ENCODE measurements around the gene CECR2.

CECR2 gene

DNA sequence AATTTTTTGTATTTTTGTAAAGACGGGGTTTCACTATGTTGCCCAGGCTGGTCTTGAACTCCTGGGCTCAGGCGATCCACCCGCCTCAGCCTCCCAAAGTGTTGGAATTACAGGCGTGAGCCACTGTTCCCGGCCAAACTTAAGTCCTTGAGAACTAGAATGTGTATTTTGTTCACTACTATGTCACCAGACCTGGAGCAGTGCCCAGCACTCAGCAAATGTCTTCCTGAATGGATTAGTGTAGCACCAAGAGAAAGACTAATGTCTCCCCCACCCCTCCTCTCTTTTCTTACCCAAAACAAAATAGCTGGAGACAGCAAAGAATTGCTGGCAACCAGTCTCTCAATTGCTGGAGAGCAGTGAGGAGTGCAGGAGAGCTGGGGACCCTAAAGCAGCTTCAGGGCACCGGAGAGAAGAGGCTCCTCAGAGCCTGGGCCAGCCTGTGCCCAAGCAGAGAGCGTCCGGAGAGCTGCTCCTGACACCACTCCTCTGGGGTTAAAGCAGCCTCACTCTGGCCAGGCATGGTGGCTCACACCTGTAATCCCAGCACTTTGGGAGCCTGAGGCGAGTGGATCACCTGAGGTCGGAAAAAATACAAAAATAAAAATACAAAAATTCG lies 209.0 kb downstream of the CECR2 start:
- DNase-seq = no peak

DNA sequence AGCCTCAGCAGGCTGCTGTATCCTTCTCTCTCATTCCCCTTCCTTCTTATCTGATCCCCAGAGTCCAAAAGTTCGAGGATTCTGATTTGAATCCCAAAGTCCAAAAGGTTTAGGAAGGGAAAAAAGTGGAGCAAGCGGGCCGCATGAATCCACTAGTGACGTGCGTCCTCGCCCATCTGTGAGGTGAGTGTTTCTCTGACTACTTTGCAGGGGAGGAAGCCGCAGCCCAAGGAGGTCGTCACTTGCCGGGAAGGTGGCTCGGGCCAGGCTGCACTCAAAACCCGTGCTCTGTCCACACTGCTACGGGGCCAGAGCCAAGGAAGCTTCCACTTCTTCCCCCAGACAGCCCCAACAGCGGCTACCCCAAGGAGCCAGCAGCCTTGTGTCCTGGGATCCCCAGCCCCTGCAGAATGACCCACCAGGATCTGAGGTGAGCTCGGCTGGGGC lies 210.3 kb downstream of the CECR2 start:
- DNase-seq = no peak

GRCh38 chr22:17580441-17581031 lies 211.3 kb downstream of the CECR2 start:
- DNase-seq = no peak

DNA sequence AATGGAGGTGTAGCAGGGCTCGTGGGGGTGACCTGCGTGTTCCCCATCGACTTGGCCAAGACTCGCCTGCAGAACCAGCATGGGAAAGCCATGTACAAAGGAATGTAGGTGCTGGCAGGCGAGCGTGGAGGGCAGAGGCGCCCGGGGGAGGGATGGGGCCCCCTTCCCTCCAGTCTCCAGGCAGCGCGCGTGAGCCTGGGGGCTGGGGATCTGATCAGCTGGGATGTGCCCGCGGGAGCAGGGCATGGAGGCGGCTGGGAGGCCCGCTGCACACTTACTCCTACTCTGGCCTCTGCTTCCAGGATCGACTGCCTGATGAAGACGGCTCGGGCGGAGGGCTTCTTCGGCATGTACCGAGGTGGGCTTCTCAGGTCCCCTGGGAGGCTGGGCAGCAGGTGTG lies 211.8 kb downstream of the CECR2 start:
- DNase-seq = no peak

- no peak for DNase-seq
These were observed 212.4 kb downstream of the CECR2 start for GRCh38 chr22:17581631-17582030.

DNA sequence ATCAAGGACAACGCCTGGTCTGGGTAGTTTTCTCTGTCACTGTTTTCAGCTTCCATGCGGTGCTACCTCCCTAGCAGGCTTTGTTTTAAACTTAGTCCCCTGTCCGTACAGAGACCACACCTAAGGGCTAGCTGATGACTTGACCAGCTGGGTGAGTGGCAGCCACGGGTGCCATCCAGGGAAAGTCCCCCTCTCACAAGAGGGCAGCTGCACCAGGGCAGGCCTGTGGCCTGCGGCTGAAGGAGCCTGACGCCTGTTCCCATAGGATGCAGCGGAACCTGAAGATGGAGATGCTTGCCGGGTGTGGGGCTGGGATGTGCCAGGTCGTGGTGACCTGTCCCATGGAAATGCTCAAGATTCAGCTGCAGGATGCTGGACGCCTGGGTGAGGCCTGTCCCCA lies 213.9 kb downstream of the CECR2 start:
- DNase-seq = no peak

DNA sequence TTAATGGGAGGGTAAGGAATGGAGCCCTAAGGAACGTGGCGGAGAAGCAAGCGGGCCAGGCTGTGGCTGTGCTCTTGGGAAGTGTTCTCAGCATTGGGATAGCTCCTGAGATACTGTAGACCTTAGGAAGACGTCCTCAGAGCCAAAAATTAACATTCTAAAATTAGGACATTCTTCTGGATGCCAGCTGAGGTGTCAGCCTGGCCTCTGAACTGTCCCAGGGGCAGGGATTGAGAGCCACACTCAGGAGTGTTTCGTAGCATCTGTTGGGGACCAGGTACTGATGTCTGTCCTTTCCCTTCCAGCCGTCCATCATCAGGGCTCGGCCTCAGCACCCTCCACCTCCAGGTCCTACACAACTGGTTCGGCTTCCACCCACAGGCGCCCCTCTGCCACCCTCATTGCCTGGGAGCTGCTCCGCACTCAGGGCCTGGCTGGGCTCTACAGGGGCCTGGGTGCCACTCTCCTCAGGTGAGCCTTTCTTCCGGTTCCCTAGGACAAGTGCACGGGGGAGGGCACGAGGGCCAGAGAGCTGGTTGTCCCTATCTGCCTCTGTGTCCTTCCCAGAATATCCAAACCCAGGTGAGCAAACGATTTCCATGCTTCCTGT lies 217.7 kb downstream of the CECR2 start:
- no peak for DNase-seq

DNA sequence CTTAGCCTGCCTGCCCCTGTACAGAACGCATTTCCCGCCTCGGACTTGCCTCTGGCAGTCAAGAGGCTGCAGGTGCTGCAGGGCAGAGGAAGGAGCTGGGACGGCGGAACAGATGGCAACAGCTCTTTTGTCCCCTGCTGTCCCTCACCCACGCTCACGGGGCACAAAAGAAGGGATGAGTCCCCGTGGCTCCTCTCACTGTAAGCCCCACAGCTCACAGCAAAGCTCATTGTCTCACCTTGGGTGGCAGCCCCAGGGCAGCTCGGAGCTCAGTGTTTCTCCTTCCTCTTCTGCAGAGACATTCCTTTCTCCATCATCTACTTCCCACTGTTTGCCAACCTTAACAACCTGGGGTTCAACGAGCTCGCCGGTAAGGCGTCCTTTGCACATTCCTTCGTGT lies 218.4 kb downstream of the CECR2 start:
- no peak for DNase-seq

- DNase-seq = no peak
These were observed 219.3 kb downstream of the CECR2 start for GRCh38 chr22:17588606-17589005.

GRCh38 chr22:17589810-17590375 lies 220.6 kb downstream of the CECR2 start:
- no peak for DNase-seq

DNA sequence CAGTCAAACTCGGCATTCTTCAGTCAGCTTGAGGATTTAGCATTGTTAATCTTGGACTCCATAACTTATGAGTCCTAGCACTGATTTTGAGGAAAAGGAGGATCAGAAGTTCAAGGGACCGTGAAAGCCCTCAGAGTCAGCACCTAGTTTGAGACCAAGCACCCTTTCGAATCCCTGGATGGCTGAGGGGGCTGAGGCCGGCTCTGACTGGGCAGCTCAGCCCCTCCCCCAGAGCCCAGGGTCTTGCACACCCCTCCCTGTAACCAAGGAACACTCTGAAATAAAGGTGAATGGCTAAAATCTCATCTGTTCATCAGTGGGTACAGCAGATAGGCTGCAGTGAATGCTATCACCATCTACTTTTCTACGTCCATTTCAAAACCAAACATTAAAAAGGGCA lies 221.3 kb downstream of the CECR2 start:
- DNase-seq = no peak

- DNase-seq = no peak
These were observed 222.9 kb downstream of the CECR2 start for GRCh38 chr22:17592201-17592600.

- no peak for DNase-seq
These were observed 227.0 kb downstream of the CECR2 start for GRCh38 chr22:17596226-17596625.

GRCh38 chr22:17597217-17597616 lies 228.0 kb downstream of the CECR2 start:
- DNase-seq = no peak

DNA sequence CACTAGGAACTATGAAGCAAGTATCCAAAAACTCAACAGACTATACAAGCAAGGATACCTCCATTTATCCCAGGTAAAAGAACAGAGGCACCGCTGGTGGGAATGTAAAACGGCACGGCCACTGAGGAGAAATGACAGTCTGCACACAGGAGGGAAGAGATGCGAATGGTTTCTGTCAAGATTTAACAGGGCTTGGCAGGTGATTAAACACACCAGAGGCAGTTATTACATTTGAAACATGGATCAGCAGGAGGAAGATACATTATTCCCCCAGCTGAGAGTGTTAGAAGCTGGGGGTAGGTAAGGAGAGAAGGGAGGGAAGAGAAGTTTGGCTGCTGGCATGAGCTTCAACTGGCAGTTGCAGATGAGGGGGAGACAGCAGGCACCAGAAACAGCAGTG lies 229.1 kb downstream of the CECR2 start:
- no peak for DNase-seq

- no peak for DNase-seq
These were observed 231.8 kb downstream of the CECR2 start for GRCh38 chr22:17601031-17601430.

DNA sequence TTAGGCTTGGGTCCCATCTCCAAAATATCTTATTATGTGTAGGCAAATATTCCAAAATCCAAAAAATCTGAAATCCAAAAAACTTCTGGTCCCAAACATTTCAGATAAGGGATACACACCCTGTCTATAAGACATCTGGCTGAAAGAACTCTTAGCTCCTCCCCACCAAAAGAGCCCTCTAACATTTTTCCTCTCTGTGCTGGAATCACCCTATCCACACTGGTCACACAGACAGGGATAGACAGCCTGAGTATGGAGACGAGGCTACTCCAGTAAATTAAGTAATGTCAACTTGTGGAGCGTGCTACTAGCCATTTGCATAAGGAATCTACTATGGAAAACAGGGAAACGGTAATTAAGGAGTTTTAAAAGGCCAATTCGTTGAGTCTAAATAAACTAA lies 234.4 kb downstream of the CECR2 start:
- DNase-seq = no peak

DNA sequence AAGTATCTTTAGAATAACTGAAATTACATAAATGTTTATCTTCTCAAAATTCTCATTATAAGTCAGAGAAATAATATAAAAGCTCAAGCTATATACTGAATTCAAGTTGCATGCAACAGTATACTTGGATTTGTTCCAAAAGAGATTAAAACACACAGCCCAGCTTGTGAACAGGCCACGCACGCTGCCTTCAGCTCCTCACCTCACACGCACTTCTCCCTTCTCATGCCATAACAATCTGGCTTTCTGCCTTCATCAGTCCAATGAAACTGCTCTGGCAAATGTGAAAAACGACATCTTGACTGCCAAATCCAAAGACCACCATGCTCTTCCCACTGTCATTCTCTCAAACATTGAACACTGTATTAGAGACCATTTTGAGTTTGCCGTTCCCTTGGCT lies 237.2 kb downstream of the CECR2 start:
- DNase-seq = no peak

All from activated CD4-positive, alpha-beta T cell treated with anti-CD3 and anti-CD28 coated beads, Interleukin-2, amount 50 U/mL, for 48 hours (primary cell).